ENCODE data around the gene IRX2.

IRX2 gene

DNA sequence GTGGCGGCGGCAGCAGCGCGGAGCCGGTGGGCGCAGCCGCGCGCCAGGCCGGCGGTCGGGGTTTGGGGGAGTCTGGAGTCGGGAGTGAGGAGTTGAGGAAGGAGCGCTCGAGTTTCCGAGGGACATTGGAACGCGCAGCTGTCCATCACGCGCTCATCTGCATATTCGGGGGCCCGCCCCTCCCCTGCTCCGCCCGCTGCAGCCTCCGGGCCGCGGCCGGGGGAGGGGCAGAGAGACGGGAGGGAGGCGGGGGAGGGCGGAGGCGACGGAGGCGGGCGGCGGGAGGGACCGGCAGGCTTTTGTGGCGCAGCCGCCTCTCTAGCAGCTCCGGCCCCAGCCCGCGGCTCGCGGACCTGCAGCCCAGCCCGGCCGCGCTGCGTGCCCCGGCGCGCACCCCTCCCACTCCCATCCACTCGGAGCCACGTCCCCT lies at the start of gene IRX2:
TSS of gene IRX2 (minus strand) at position 86 of the 430 bp plus-strand sequence. CDS start 264 bp downstream, outside the sequence.
- DNase-seq = peak; percentile 97

DNA sequence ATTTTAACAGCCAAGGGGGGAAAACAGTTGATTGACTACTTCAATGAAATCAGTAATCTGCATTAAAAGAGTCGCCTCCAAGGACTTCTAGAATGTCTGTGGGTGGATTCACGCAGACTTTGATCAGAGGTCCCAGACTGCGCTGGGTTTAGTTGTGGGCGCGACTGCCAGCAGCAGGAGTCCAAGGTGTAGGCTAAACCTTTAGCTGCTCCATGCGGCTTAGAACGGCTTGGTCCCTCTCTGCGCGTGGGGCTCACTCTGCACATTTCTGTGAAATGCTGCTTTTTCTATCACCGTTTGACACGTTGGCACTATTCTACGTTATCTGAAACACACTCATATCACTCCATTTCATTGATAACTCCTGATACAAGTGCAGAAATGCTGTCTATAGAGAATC lies 48.6 kb upstream of the IRX2 start:
- DNase-seq = no peak

DNA sequence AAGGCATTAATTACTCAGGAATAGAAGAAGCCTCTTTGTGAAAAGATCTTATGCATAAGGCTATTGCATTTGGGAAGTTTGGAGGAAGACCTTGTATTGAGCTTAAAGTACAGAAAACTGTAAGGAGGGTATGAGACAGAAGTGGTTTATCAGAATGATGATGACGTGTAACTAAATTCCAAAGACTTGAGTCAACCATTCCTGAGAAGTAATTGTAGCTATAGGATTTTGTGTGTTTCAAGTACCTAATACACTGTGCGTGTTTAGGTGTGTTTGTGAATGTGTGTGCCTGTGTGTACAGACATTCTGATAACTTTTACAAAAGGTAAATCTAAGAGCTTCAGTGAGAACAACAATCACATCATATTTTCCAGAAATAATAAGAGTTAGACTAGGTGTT lies 46.5 kb upstream of the IRX2 start:
- DNase-seq = no peak

DNA sequence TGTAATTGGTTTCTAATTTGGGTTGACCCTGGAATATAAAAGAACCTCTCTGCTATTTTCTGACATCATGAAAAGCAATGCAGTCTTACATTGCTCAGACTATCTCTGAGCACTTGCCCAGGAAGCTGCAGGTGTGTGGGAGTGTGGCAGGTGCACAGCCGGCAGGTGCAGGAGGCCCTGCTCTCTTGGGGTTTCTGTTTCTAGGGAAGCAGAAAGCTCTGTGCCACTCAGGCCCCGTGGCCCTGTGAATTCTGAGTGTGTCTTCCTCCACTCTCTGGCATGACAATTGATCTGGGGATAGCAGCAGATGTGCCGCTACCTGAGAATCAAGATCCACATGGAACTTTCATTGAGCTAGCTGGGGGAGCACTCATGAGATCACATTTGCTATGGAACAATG lies 45.7 kb upstream of the IRX2 start:
- DNase-seq = peak; percentile 71

DNA sequence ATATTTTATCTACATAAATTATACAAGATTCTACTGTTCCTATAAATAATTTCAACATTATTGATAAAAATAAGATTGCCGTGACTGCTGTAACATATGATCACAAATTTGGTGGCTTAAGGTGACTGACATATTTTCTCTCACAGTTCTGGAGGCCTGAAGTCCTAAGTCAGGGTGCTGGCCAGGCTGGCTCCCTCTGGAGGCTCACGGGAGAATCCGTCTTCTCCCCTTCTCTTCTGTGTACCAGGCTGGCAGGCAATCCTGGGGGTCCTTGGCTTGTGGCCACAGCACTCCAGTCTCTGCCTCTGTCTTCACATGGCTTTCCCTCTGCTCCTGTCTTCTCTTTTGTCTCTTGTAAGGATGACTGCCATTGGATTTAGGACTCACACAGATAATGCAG lies 31.7 kb upstream of the IRX2 start:
- no peak for DNase-seq

DNA sequence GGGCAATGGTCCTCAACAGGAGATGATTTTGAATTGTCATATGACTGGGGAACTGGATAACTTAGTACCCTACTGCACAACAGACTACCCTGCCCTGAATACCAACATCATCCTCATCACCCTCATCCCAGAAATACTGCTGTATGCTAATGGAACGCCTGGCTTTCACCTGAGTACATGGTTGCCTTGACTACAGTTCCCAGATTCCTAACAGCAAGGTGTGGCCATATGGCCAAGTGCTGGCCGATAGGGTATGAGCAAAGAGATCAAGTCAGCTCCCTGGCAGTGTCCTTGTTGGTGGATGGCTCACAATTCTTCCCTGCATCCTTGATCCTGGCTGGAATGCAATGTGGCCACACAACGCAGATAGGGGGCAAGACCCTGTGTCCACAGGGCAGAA lies 31.2 kb upstream of the IRX2 start:
- DNase-seq = no peak

DNA sequence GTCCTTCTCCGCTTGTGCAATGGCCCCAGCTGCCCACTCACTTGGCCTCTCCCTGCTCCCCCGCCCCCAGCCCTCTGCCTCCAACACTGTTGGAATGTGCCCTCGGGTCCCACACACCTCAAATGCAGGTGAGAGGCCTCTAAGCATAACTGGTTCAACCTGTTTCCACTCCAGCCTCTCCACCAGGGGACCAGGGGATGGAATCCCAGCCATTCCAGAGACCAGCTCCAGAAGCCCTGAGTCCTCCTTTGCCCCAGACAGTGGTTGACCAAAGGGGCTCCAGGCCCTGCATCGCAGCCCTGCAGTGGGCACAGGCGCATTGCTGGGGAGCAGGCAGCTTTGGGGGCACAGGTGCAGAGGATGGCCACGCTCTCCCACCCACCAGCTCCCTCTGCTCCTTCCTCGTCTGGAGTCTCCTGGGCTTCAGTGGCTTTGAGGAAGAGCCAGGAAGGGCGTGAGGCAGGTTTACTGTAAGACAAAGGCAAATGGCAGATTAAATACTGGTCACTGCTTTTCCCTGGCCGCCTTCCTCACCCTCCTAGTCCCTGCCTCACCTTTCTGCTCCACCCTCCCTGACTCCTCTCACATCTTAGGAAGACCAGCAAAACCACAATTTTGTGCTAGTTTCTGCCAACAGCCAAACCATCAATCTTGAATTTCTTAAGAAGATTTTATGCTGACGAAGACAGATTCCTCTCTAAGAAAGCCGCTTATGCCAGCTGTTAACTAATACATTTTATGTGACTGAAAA lies 29.1 kb upstream of the IRX2 start:
- no peak for DNase-seq

DNA sequence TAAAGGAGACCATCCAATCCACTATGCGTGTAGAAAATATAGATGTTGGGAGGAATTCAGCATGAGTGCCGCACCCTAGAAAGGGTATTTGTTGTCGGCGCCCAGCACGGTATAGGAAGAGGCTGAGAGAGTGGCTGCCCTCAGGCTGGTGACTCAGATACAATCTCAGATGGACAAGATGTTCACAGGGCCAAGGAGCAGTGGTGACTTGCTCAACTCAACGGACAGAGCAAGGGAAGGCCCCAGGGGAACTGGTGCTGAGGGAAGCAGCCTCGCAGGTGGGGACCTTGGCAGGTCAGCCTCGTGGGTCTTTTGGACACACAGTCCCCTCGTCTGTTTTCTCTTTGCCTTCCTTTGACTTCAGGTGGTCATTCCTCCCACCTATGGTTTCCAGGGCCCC lies 28.0 kb upstream of the IRX2 start:
- no peak for DNase-seq

DNA sequence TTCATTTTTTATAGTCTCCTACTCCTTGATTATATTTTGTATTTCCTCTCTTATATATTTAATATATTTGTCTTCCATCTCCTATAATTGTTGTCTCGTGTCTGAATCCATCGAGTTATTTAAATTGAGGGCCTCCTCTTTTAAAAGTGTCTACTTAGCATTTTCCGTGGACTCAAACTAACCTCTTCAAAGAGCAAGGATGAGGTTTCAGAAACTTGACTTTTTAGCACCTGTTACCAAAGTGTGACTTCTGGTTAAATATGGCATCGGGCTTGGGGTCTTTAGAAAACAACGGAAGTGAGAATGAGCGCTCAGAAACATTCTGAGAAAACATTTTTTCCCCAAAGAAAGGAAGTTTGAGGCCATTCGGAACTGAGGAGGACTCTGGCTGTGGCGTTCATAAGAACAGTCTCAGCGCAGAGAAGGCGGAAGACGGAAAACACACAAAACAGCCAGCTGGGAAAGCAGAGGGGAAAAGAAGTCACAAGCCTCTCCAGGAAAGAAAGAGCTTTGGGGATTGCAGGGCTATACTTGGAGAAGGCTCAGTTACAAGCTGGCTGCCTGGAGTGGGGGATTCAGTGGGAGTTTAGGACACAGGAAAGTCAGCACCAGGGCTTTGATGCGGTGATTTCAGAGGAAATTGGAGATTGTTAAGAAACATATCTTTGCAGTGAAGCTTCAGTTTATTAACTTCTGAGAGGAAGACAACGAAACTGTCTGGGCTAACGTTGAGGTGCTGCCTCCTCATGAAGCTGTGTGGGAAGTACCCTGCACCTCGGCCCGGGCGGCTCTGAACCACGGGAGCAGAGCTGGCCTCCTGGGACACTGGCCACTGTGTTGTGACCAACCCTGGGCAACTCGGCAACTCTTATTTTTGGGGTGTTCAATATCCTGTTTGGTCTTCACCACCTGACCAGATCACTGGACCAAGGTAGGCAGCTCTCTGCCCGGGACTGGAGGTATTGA lies 25.1 kb upstream of the IRX2 start:
- DNase-seq = no peak

DNA sequence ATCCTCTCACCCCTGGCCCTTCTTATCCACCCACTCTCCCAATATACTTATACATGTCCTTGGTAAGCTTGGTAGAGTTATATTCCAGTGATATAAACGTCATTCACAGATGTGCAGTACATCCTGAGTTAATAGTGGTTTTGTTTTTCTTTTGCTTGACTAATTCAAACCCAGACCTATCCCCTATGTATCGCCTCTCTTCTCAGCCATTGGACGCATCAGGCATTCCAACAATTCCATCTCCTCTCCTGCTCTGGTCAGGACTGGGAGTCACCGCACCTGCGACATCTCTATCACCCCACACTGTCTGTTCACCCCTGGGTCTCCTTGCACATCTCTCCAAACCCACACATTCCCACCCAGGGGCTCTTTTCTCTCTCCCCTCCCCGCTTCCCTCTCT lies 21.9 kb upstream of the IRX2 start:
- no peak for DNase-seq

DNA sequence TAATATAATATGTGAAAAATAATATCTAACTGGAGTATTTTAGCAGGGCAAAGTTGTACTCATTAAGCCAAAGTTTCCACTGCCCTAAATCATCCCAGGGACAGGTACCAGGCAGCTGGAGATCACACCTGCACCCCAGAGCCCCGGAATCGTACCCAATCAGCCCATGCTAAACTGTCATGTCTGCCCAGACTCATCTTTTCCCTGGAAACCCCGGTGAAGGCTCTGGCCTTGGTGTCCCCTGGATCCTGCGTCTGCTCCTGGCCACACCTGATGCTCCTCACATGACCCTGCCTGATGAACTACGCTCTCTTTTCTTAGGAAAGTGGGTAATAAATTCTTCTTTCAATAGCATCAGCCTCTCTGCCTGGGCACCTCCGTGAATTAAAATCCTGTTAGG lies 15.6 kb upstream of the IRX2 start:
- no peak for DNase-seq

DNA sequence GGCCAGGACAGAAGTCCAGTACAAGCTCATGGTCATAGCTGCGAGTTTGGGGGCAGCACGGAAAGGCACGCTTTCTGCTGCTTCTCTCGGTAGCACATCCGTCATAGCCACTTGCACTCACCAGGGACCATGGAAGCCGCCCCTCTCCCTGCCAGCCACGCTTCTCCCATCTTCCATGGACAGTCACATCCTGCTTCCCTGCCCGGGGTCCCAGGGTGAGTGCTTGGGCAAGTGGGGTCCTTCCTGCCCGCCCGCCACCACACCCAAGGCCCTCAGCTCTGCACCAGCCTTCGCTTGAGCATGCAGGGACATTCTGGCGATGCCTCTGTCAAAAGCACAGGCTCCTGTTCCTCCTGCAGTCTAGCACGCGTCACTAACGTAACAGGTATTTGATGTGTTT lies 13.1 kb upstream of the IRX2 start:
- no peak for DNase-seq

DNA sequence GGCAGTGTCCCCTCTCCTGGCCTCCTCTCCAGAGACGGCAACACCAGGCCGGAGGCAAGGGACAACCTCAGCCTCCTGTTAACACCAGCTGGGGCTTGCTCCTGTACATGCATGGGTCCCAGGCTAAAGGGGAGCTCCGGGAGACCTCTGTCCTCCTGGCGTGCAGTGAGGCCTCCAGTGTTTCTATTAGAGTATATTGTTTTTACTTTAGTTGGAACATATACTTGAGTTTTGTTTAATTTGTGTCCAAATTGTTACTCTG lies 12.0 kb upstream of the IRX2 start:
- DNase-seq = no peak

DNA sequence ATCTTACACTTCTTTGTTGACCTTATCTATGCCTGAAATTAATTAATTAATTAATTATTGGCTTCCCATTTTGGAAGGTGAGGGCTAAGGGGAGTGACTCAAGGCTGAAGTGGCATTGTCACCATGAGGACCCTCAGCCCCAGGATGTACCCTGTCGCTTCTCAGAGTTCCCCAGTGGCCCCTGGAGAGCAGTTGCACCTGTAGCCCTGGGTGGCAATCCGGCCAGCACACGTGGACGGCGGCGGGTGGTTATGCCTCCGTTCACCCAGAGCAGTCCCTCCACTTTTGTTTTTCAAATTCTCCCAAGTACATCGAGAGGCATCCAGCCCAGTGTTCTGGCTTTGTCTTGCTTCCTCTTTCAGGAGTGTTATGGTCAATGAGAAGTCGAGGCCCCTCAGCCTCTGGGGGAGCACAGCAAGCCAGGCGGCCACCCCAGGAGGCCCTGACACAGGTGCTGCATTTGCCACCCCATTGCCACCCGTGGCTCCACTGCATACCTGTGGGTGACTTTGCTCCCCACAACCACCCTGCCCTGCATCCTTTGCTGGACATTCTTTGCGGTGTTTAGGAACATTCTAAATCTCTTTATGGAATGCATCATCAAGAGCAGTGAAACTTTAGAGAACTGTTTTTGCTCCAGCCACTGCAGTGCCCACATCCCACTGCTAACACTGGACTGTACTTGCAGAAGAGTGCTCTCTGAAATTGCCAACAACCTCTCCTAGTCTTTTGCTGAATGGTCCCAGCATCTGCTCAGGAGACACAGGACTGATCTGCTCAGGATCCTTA lies 11.5 kb upstream of the IRX2 start:
- no peak for DNase-seq

DNA sequence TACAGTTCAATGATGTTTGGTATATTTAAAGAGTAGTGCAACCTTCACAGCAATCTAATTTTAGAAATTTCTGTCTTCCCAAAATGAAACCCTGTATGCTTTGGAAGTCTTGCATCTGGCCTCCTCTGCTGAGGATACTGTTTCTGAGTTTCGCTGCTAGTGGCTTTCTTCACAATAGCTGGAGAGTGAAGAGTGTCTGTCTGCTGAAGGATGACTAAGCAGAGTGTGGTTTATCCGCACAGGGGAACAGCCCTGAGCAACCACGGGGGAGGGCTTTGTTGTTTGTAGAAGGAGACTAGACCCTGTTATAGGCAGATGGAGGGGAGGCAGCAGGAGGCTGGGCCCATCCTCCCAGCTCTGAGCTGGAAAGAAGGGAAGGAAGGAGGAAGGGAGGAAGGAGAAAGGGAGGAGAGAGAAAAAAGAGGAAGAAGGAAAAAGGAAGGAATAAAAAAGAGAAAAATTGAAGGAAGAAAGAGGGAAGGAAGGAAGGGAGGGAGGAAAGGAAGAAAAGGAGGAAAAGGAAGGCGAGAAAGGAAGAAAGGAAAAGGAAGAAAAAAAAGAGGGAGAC lies 10.5 kb upstream of the IRX2 start:
- DNase-seq = no peak

DNA sequence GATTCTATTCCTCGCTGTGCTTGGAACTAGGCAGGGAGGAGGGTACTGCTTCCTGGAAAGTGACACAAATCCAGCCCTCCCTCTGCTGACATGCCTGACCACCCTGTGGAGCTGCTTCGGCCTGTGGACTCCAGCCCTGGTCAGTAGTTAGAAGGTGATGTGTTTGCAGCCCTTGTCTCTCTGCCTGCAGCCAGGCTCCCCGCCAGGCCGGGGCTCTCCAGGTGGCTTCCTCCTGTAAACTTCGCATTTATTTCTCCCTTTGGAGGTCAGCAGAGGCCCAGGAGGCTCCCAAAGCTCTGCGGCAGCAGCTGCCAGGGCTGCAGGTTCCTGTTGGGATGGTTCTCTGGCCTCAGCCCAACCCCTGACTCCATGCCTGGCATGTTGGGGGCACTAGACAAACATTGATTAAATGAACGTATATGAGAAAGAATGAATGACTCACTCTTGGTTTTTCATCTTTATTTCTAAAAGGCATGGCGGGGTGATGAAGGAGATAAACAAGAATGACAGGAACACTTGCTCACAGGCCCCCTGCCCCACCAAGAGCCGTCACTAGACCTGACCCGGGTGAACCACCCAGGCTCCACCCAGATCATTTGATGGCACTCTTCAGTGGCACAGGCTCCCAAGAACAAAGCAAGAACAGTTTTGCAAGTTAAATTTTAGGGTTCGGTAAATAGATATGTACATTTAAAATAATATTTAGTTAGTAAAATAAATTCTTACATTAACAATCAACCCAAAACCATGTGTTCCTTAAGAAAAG lies 8.4 kb upstream of the IRX2 start:
- no peak for DNase-seq

DNA sequence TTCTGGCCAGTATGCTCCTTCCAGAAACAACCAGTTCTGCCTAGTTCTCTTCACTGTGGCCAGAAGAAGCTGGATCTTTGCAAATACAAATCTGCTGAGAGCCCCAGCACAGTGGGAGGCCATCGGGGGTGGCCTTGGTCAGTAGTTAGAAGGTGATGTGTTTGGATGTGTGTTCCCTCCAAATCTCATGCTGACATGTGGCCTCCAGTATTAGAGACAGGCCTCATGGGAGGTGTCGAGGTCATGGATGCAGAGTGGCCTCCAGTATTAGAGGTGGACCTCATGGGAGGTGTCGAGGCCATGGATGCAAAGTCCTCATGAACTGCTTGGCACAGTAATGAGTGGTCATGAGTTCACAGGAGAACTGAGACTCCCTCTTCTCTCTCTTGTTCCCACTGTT lies 7.6 kb upstream of the IRX2 start:
- no peak for DNase-seq

DNA sequence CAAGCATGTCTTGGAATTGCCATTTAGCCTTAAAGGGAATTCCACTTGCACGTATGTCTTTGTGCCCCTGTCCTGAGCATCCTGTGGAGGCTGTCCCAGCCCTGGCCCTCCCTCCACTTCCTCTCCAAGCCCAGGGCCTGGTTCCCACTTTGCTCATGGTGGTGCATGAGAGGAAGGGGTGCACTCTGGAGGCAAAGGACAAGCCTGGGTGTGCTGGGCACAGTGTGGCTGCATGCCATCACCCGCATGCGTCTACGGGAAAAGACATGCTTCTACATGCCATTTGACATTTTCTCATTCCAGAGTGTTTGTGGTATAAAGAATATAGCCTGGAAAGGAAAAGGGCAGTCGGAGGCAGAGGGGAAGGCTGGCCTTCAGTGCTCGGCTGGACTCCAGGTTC lies 7.2 kb upstream of the IRX2 start:
- no peak for DNase-seq

DNA sequence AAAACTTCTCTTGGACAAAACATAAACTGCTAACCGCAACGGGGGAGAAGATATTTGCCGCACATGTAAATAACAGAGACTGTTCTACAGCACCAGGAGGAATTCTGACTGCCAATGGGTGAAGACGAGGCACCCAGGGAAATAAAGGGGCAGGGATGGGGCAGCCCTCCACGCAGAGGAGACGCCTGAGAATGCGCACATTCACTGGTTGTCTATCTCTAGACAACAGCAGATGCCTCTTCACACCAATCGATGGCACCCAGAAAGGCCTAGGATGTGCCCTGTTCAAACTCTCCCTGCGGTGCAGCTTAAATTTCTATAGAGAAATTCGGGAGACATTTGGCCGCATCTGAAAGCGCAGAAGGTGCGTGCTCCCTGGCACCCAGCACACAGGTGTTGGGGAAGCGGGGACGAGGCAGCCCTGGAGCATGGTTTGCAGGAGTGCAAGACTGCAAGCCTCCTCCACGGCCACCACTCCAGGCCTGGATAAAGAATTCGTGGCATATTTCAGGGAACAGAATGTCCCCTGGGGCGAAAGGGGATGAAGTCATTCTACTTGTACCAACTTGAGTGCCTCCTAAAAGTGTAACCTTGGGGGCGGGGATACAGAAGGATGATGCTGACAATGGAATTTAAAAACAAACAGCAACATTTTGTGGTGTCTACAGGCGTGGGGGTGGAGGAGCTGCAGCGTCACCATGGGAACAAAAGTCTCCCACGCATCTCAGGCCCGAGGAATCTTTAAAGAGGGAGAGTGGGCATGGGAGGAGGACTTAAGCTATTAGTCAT lies 6.3 kb upstream of the IRX2 start:
- DNase-seq = no peak

DNA sequence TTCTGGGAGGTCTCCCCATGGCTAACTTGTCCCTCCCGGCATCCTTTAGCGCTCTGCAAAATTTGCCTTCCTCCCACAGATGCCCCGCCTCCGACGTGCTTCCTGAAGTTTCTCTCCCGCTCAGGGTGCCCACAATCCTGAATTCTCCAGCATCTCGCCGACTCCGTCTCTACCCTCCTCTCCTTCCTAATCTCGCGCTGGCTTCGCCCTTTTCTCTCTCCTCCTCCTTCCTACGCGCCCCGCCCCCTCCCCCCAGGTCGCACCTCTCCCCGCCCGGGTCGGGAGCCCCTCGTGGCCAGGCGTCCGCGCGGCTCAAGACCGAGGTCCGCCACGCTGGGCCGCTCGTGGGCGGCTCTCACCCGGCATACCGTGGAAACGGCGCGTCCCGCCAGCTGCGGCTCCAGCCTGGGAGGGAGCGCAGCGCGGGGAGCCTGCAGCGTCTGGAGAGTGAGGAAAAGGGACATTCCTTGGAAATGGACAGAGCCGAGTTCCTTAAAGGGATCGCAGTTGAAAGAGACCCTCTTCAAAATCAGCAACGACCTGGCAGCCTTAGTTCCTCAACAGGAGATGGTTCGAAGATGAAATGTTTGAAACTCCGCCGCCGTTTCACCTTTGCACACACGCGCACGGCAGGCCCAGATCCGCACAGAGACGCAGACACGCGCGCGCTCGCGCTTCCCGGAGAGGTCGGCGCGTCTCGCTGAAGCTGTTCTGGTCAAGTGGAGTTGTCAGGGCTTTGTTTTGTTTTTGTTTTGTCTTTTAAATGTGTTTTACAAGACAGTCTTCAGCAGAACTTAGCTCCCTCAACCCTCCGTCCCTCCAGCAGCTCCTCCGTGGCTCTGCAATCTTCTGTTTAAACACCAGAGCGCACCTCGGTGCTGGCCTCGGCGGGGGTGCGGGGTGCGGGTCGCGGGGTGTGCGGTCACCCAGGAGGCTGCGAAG lies 5.0 kb upstream of the IRX2 start:
- no peak for DNase-seq

Measured in NCI-H2029 (cell line).